GM23248 (cell line): ENCODE data around the gene SLF2.

Experiments
- EZH2 ChIP-seq: fragments of 200-600 bp; sonication (generic); IDR thresholded peaks from 2 replicates; pipeline ENCODE4 v1.6.1; 2018; ENCODE audit warnings: antibody characterized with exemption, mild to moderate bottlenecking; ENCODE audit not compliant: insufficient read depth, poor library complexity, severe bottlenecking
- EZH2phosphoT487 ChIP-seq: fragments of 200-600 bp; sonication (generic); IDR thresholded peaks from 2 replicates; pipeline ENCODE4 v1.6.1; 2018; ENCODE audit warnings: antibody characterized with exemption, moderate library complexity, mild to moderate bottlenecking, low read depth; ENCODE audit not compliant: insufficient read depth

GRCh38 chr10:100909501-100910263, 3.1 kb upstream of the SLF2 start:
- TF ChIP-seq EZH2: no peak
- TF ChIP-seq EZH2phosphoT487: no peak
